ENCODE measurements around the gene NEK1. TPM values are rescaled to one million over a fixed set of nuclear protein-coding genes. Genes with fewer than 3 reads are reported as not detected.

NEK1 gene
- total RNA-seq, 1 experiment from 2014 or later: 8.7 TPM

DNA sequence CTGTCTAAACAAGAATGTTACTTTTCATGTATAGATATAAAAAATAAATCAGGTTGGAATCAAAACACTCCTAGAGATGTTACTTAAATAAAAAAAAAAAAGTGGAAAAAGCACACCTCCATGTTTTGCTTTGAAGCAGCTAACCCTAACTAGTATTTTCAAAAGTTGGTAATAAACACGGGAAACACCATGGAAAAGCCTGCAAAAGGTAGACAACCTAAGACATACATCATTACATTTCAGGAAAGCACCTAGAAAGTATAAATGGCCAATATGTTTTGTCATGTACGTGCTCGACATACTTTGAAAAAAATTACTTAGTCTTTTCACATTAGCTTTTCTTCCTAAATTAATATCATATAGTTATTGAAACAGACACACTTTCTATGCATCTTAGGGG, 211.6 kb downstream of the NEK1 start:
- H3K36me3 ChIP-seq (ENCODE audit: control insufficient read depth, insufficient read depth, low read length): no peaks in the 10 kb centered on the region
- no peaks in the 10 kb centered on the region for H3K4me1 ChIP-seq
- Mint-ChIP-seq H3K4me3 (ENCODE audit: unreplicated experiment) (no peak overlapping the region), H3K27ac (ENCODE audit: unreplicated experiment) (no peak overlapping the region), H3K36me3 (ENCODE audit: insufficient read depth, unreplicated experiment) (no peaks in the 10 kb centered on the region), H3K27me3 (ENCODE audit: insufficient read depth, unreplicated experiment) (no peaks in the 10 kb centered on the region), H3K9me3 (ENCODE audit: unreplicated experiment) (no peaks in the 10 kb centered on the region), H3K4me1 (ENCODE audit: low read depth, unreplicated experiment) (no peaks in the 10 kb centered on the region)
- intact Hi-C loops (cut with micrococcal nuclease; ENCODE audit: unreplicated experiment): no loop called here
- H3K4me3 ChIP-seq (ENCODE audit: low read depth, low read length): no peak overlapping the region
- H3K27me3 ChIP-seq (replicated peaks; ENCODE audit: control insufficient read depth, insufficient read depth, low read length): no peaks in the 10 kb centered on the region
- TF ChIP-seq, protein P1, sequence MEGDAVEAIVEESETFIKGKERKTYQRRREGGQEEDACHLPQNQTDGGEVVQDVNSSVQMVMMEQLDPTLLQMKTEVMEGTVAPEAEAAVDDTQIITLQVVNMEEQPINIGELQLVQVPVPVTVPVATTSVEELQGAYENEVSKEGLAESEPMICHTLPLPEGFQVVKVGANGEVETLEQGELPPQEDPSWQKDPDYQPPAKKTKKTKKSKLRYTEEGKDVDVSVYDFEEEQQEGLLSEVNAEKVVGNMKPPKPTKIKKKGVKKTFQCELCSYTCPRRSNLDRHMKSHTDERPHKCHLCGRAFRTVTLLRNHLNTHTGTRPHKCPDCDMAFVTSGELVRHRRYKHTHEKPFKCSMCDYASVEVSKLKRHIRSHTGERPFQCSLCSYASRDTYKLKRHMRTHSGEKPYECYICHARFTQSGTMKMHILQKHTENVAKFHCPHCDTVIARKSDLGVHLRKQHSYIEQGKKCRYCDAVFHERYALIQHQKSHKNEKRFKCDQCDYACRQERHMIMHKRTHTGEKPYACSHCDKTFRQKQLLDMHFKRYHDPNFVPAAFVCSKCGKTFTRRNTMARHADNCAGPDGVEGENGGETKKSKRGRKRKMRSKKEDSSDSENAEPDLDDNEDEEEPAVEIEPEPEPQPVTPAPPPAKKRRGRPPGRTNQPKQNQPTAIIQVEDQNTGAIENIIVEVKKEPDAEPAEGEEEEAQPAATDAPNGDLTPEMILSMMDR (IDR thresholded peaks at IDR 0.05; ENCODE audit: insufficient read depth in 1 of 2, low read depth in 1 of 2, low read length in 1 of 2, severe bottlenecking in 1 of 2, unreplicated experiment in 1 of 2): no peak
- no TSS peak for BruUV-seq (replicated peaks)
- CTCF ChIA-PET: no interaction called here
- POLR2A ChIA-PET: no interaction called here
- DNase-seq: no peak
- no peaks in the 10 kb centered on the region for H3K9me3 ChIP-seq

DNA sequence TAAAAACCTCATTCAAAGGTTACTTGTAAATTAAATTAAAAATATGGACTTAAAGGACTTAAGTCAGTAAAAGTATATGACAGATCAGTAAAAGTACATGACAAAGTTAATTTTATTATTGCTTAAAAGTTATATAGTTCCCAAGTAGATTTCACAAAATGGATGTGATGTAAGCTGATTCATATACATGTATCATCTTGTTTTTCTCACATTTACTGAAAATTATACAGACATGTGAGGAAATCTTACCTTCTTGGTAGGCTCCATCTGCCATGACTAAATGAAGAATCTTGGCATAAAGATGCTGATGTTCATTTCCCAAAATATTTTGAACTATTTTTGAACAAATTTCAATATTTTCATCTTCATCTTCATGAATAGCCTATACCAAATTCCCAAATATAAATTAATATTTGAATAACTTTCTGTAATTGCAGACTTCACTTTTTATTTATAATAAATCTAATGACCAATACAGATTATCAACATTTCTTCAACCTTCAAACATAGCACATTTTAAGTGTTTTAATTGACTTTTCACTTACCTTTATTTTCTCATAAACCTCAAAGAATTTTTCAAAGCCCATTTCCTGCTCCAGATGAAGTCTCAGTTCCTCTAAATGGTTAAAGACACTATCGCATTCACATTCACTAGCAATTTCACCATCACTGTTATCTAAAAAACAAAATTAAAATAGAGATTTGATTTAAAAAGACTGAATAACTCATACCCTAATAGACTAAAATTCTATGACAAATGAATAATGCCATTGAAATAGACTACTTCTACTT, 212.2 kb downstream of the NEK1 start:
- CTCF ChIA-PET: no interaction called here
- no peak overlapping the region for H3K27ac Mint-ChIP-seq (ENCODE audit: unreplicated experiment)
- no TSS peak for BruUV-seq (replicated peaks)
- no peaks in the 10 kb centered on the region for H3K9me3 Mint-ChIP-seq (ENCODE audit: unreplicated experiment)
- H3K4me1 Mint-ChIP-seq (ENCODE audit: low read depth, unreplicated experiment): no peaks in the 10 kb centered on the region
- DNase-seq: no peak
- H3K27me3 Mint-ChIP-seq (ENCODE audit: insufficient read depth, unreplicated experiment): no peaks in the 10 kb centered on the region
- POLR2A ChIA-PET: no interaction called here
- no peaks in the 10 kb centered on the region for H3K27me3 ChIP-seq (replicated peaks; ENCODE audit: control insufficient read depth, insufficient read depth, low read length)
- H3K4me3 ChIP-seq (ENCODE audit: low read depth, low read length): no peak overlapping the region
- no peaks in the 10 kb centered on the region for H3K36me3 ChIP-seq (ENCODE audit: control insufficient read depth, insufficient read depth, low read length)
- no peaks in the 10 kb centered on the region for H3K36me3 Mint-ChIP-seq (ENCODE audit: insufficient read depth, unreplicated experiment)
- TF ChIP-seq, protein P1 (IDR thresholded peaks at IDR 0.05; ENCODE audit: insufficient read depth in 1 of 2, low read depth in 1 of 2, low read length in 1 of 2, severe bottlenecking in 1 of 2, unreplicated experiment in 1 of 2): no peak
- H3K4me1 ChIP-seq: no peaks in the 10 kb centered on the region
- H3K4me3 Mint-ChIP-seq (ENCODE audit: unreplicated experiment): no peak overlapping the region
- intact Hi-C loops (cut with micrococcal nuclease; ENCODE audit: unreplicated experiment): no loop called here
- no peaks in the 10 kb centered on the region for H3K9me3 ChIP-seq

DNA sequence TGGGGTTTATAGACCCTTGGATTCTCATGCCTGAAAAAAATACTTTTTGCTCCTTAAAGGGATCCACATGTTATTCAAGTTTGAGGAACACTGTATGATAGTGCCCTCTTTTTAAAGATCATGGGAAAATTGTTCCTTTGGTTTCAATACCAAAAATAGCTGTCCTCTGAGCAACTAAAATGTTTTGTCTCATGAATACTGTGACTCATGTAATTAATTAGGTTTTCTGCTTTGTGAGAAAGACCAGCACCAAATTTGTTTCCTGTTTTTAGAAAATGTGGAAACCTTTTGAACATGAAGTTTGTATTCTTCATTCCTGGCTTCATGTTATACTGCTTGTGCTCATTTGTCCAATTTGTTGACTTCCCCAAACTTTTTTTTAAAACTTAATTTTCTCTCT, 214.1 kb downstream of the NEK1 start:
- Histone ChIP-seq H3K4me3 (ENCODE audit: low read depth, low read length) (no peak overlapping the region), H3K27me3 (replicated peaks; ENCODE audit: control insufficient read depth, insufficient read depth, low read length) (no peaks in the 10 kb centered on the region), H3K9me3 (no peaks in the 10 kb centered on the region), H3K36me3 (ENCODE audit: control insufficient read depth, insufficient read depth, low read length) (no peaks in the 10 kb centered on the region), H3K4me1 (no peaks in the 10 kb centered on the region)
- H3K36me3 Mint-ChIP-seq (ENCODE audit: insufficient read depth, unreplicated experiment): no peaks in the 10 kb centered on the region
- H3K9me3 Mint-ChIP-seq (ENCODE audit: unreplicated experiment): no peaks in the 10 kb centered on the region
- no peak for DNase-seq
- POLR2A ChIA-PET: no interaction called here
- intact Hi-C loops (cut with micrococcal nuclease; ENCODE audit: unreplicated experiment): no loop called here
- CTCF ChIA-PET: no interaction called here
- no peak overlapping the region for H3K27ac Mint-ChIP-seq (ENCODE audit: unreplicated experiment)
- TF ChIP-seq, protein P1 (IDR thresholded peaks at IDR 0.05; ENCODE audit: insufficient read depth in 1 of 2, low read depth in 1 of 2, low read length in 1 of 2, severe bottlenecking in 1 of 2, unreplicated experiment in 1 of 2): no peak
- no peaks in the 10 kb centered on the region for H3K27me3 Mint-ChIP-seq (ENCODE audit: insufficient read depth, unreplicated experiment)
- H3K4me3 Mint-ChIP-seq (ENCODE audit: unreplicated experiment): no peak overlapping the region
- H3K4me1 Mint-ChIP-seq (ENCODE audit: low read depth, unreplicated experiment): no peaks in the 10 kb centered on the region
- BruUV-seq (replicated peaks): no TSS peak
